H1 (cell line): ENCODE data around the gene TAX1BP3. TPM values are rescaled to one million over a fixed set of nuclear protein-coding genes. Genes with fewer than 3 reads are reported as not detected.

Experiments
- CTCF ChIA-PET: fragments of 300-600 bp; sonication (Branson Sonifier 250); formaldehyde crosslinking; loops from one replicate; lab custom pipeline; 2021; ENCODE audit not compliant: partially characterized antibody; lab: Charles Lee
- POLR2A ChIA-PET: fragments of 300-600 bp; sonication (Branson Sonifier 250); formaldehyde crosslinking; loops from one replicate; lab custom pipeline; 2021; ENCODE audit warnings: inconsistent platforms; ENCODE audit not compliant: partially characterized antibody; lab: Charles Lee
- DNase-seq, 2 experiments: peaks; one replicate each; pipeline versions ENCODE4 v3.0.0 to v3.0.0-alpha.2; 2010 to 2022; ENCODE audit warnings: low spot score in 2 of 2, low read depth in 1 of 2, mixed read lengths in 1 of 2
- FAIRE-seq: peaks from 2 replicates; lab custom pipeline; 2011; peaks lifted over from hg19 to GRCh38; lab: Jason Lieb, UNC
- H2AFZ ChIP-seq: 2 replicates; pipeline ENCODE4 v1.8.1; 2012; ENCODE audit warnings: low read length, inconsistent platforms
- H2AK5ac ChIP-seq: 2 replicates; pipeline ENCODE4 v1.6.1; 2013; ENCODE audit warnings: low read depth, low read length
- H2BK120ac ChIP-seq: replicated peaks from 2 replicates; pipeline ENCODE3; 2013; ENCODE audit warnings: low read depth, low read length, inconsistent platforms
- H2BK12ac ChIP-seq: 2 replicates; pipeline ENCODE4 v1.6.1; 2013; ENCODE audit warnings: low read depth, low read length
- H2BK15ac ChIP-seq: 2 replicates; pipeline ENCODE4 v1.6.1; 2013; ENCODE audit warnings: low read length
- H2BK20ac ChIP-seq: 2 replicates; pipeline ENCODE4 v1.6.1; 2013; ENCODE audit warnings: low read length
- H2BK5ac ChIP-seq: 2 replicates; pipeline ENCODE4 v1.6.1; 2013; ENCODE audit warnings: low read depth, low read length
- H3K14ac ChIP-seq: 2 replicates; pipeline ENCODE4 v1.6.1; 2013; ENCODE audit warnings: inconsistent platforms; ENCODE audit not compliant: insufficient read length
- H3K18ac ChIP-seq: 2 replicates; pipeline ENCODE4 v1.6.1; 2013; ENCODE audit warnings: low read length; ENCODE audit errors: extremely low read depth
- H3K23ac ChIP-seq: 2 replicates; pipeline ENCODE4 v1.6.1; 2013; ENCODE audit warnings: inconsistent platforms; ENCODE audit not compliant: insufficient read length
- H3K23me2 ChIP-seq: 2 replicates; pipeline ENCODE4 v1.6.1; 2013; ENCODE audit warnings: low read depth, low read length
- H3K27ac ChIP-seq: 2 replicates; pipeline ENCODE4 v1.6.1; 2011; ENCODE audit warnings: low read depth, low read length, inconsistent platforms
- H3K27me3 ChIP-seq, 4 experiments: replicated peaks in 1 of 4; 1 replicate in 1 of 4; 2 replicates in 3 of 4; pipeline versions ENCODE4 v1.6.1 to v1.8.1; 2011 to 2013; ENCODE audit warnings: low read length in 3 of 4, mild to moderate bottlenecking in 3 of 4, inconsistent platforms in 2 of 4, mixed read lengths in 2 of 4, moderate library complexity in 1 of 4; ENCODE audit not compliant: control insufficient read depth in 3 of 4, insufficient read depth in 3 of 4; ENCODE audit errors: extremely low read depth in 1 of 4
- H3K36me3 ChIP-seq, 4 experiments: 2 replicates each; pipeline versions ENCODE4 v1.6.1 to v1.8.1; 2011 to 2013; ENCODE audit warnings: mild to moderate bottlenecking in 4 of 4, low read length in 3 of 4, moderate library complexity in 2 of 4, control low read depth in 1 of 4, inconsistent platforms in 1 of 4; ENCODE audit not compliant: insufficient read depth in 4 of 4, control insufficient read depth in 2 of 4
- H3K4ac ChIP-seq: replicated peaks from 2 replicates; pipeline ENCODE3; 2013; ENCODE audit warnings: low read length, low read depth, mixed read lengths, inconsistent platforms; ENCODE audit not compliant: insufficient read length
- H3K4me1 ChIP-seq, 4 experiments: replicated peaks in 1 of 4; 1 replicate in 1 of 4; 2 replicates in 3 of 4; pipeline versions ENCODE4 v1.6.1 to v1.8.1; 2011 to 2013; ENCODE audit warnings: low read length in 3 of 4, inconsistent platforms in 2 of 4, mixed read lengths in 1 of 4; ENCODE audit not compliant: insufficient read depth in 4 of 4, control insufficient read depth in 3 of 4
- H3K4me2 ChIP-seq, 2 experiments: 2 replicates each; pipeline versions ENCODE4 v1.6.1 to v1.8.1; 2011 to 2013; ENCODE audit warnings: low read depth in 2 of 2, low read length in 2 of 2, control low read depth in 1 of 2, inconsistent platforms in 1 of 2, mild to moderate bottlenecking in 1 of 2; ENCODE audit not compliant: insufficient read depth in 1 of 2
- H3K4me3 ChIP-seq, 4 experiments: fragments of 200-600, 300-600 bp in 1 of 4; sonication (generic), shearing (Covaris generic), sonication (Bioruptor Twin) in 1 of 4; 2 replicates each; pipeline versions ENCODE4 v1.5.1 to v1.8.1; 2011 to 2016; ENCODE audit warnings: low read length in 4 of 4, low read depth in 3 of 4, control low read depth in 2 of 4, inconsistent platforms in 2 of 4, mild to moderate bottlenecking in 2 of 4, mixed read lengths in 1 of 4, moderate library complexity in 1 of 4; ENCODE audit not compliant: insufficient read depth in 2 of 4; ENCODE audit errors: extremely low read depth in 1 of 4
- H3K56ac ChIP-seq: replicated peaks from 2 replicates; pipeline ENCODE3; 2013; ENCODE audit warnings: low read depth, mild to moderate bottlenecking, mixed read lengths, low read length, inconsistent platforms; ENCODE audit not compliant: insufficient read length
- H3K79me1 ChIP-seq: 2 replicates; pipeline ENCODE4 v1.6.1; 2013; ENCODE audit warnings: low read depth, low read length, control low read depth
- H3K79me2 ChIP-seq, 2 experiments: 2 replicates each; pipeline versions ENCODE4 v1.6.1 to v1.8.1; 2012 to 2013; ENCODE audit warnings: low read length in 2 of 2, mild to moderate bottlenecking in 2 of 2, inconsistent platforms in 1 of 2; ENCODE audit not compliant: insufficient read depth in 2 of 2, control insufficient read depth in 1 of 2
- H3K9ac ChIP-seq, 4 experiments: replicated peaks in 1 of 4; 1 replicate in 1 of 4; 2 replicates in 3 of 4; pipeline versions ENCODE4 v1.6.1 to v1.8.1; 2011 to 2013; ENCODE audit warnings: low read depth in 3 of 4, low read length in 3 of 4, control low read depth in 2 of 4, mild to moderate bottlenecking in 2 of 4, moderate library complexity in 2 of 4, inconsistent platforms in 1 of 4; ENCODE audit errors: extremely low read depth in 1 of 4
- H3K9me3 ChIP-seq, 2 experiments: 2 replicates each; pipeline versions ENCODE4 v1.6.1 to v1.8.1; 2012 to 2013; ENCODE audit warnings: mild to moderate bottlenecking in 2 of 2, moderate library complexity in 2 of 2, control low read depth in 1 of 2, inconsistent platforms in 1 of 2, low read depth in 1 of 2, low read length in 1 of 2, mixed read lengths in 1 of 2; ENCODE audit not compliant: insufficient read depth in 2 of 2
- H4K20me1 ChIP-seq, 2 experiments: replicated peaks in 1 of 2; 2 replicates each; pipeline versions ENCODE3 to v1.8.1; 2011 to 2013; ENCODE audit warnings: inconsistent platforms in 2 of 2, low read length in 2 of 2, mild to moderate bottlenecking in 1 of 2; ENCODE audit not compliant: insufficient read depth in 2 of 2, control insufficient read depth in 1 of 2
- H4K5ac ChIP-seq: 2 replicates; pipeline ENCODE4 v1.6.1; 2013; ENCODE audit warnings: low read length, low read depth, mixed read lengths, inconsistent platforms; ENCODE audit not compliant: insufficient read length
- H4K8ac ChIP-seq: 2 replicates; pipeline ENCODE4 v1.8.0; 2013; ENCODE audit warnings: mild to moderate bottlenecking, moderate library complexity, low read length, inconsistent platforms; ENCODE audit not compliant: insufficient read depth; ENCODE audit errors: extremely low read depth
- H4K91ac ChIP-seq: replicated peaks from 2 replicates; pipeline ENCODE3; 2013; ENCODE audit warnings: low read length, mixed read lengths, inconsistent platforms; ENCODE audit not compliant: insufficient read length
- ASH2L ChIP-seq: fragments of 200-600, 300-600 bp; sonication (generic); IDR thresholded peaks from one replicate; pipeline ENCODE4 v1.7.1; 2017; ENCODE audit warnings: low read length
- BACH1 ChIP-seq: IDR thresholded peaks from 2 replicates; pipeline ENCODE4 v1.6.1; 2012; ENCODE audit warnings: low read length, improper control_type of control experiment
- CREB1 ChIP-seq: IDR thresholded peaks from 2 replicates; pipeline ENCODE4 v1.6.1; 2012; ENCODE audit warnings: inconsistent platforms
- HDAC6 ChIP-seq: IDR thresholded peaks from one replicate; pipeline ENCODE4 v1.7.1; 2012; ENCODE audit warnings: low read depth, mild to moderate bottlenecking, inconsistent platforms, low read length, moderate library complexity
- KDM4A ChIP-seq: IDR thresholded peaks from one replicate; pipeline ENCODE4 v1.7.1; 2012; ENCODE audit warnings: low read depth, mild to moderate bottlenecking, moderate library complexity, low read length, inconsistent platforms; ENCODE audit not compliant: severe bottlenecking
- MAX ChIP-seq: IDR thresholded peaks from 2 replicates; pipeline ENCODE4 v1.6.1; 2012; ENCODE audit warnings: inconsistent platforms
- POLR2AphosphoS5 ChIP-seq: IDR thresholded peaks from 2 replicates; pipeline ENCODE4 v1.6.1; 2011; ENCODE audit warnings: low read depth, low read length
- RFX5 ChIP-seq: IDR thresholded peaks from 2 replicates; pipeline ENCODE4 v1.6.1; 2011; ENCODE audit warnings: low read depth, low read length, improper control_type of control experiment, borderline replicate concordance
- SIX5 ChIP-seq: IDR thresholded peaks from 2 replicates; pipeline ENCODE4 v1.6.1; 2011; ENCODE audit warnings: mild to moderate bottlenecking, low read depth, low read length
- SP2 ChIP-seq: IDR thresholded peaks from 2 replicates; pipeline ENCODE4 v1.6.1; 2012; ENCODE audit warnings: mild to moderate bottlenecking, low read length, inconsistent platforms
- YY1 ChIP-seq: IDR thresholded peaks from 2 replicates; pipeline ENCODE4 v1.6.1; 2011; ENCODE audit warnings: low read depth, mild to moderate bottlenecking, low read length
- ZNF274 ChIP-seq: IDR thresholded peaks from 2 replicates; pipeline ENCODE4 v1.7.0; 2012; ENCODE audit warnings: low read length, borderline replicate concordance; ENCODE audit errors: extremely low read depth
- WGBS, 2 experiments: shearing (Covaris generic) in 1 of 2; methylation state at CpG; one replicate each; pipeline versions ENCODE4 v1.1.6 to v1.1.7; 2013 to 2015; ENCODE audit warnings: low lambda C conversion rate in 2 of 2, mixed read lengths in 2 of 2, inconsistent platforms in 1 of 2, low coverage in 1 of 2, missing lambda C conversion rate in 1 of 2; ENCODE audit not compliant: insufficient replicate concordance in 2 of 2, insufficient coverage in 1 of 2, insufficient read length in 1 of 2; ENCODE audit errors: extremely low coverage in 1 of 2, missing lambda C conversion rate in 1 of 2; 5-methylcytosine and 5-hydroxymethylcytosine counted together
- polyA plus RNA-seq, 7 experiments: library from polyadenylated mRNA; depleted of rRNA in 3 of 7; stranded (reverse) in 5 of 7; unstranded in 2 of 7; fragments of >200 nt in 5 of 7; fragments of 200-250 nt in 2 of 7; gene quantifications; 1 replicate in 5 of 7; 2 replicates in 1 of 7; 4 replicates in 1 of 7; pipeline versions ENCODE4 v1.2.1 to v1.2.3, GENCODE V29; 2011 to 2013; ENCODE audit warnings: missing spikeins in 2 of 7, mixed read lengths in 2 of 7
- total RNA-seq: library from RNA; stranded (reverse); fragmentation: NEBNext Ultra II Directional; extraction: Animal tissue kit (Norgen Biotek cat#: 25700); gene quantifications from 2 replicates; pipeline ENCODE4 v1.2.1, GENCODE V29; 2021
- TF ChIP-seq, protein P1 (sequence below): IDR thresholded peaks from 2 replicates; pipeline ENCODE4 v1.6.1; 2012; ENCODE audit warnings: inconsistent platforms

Gene TAX1BP3
- total and polyA plus RNA-seq, 2 of the 8 experiments (the other 6 are each of a cell fraction or from before 2014, with no cell fraction given) = 65.3 to 81.8 TPM

- Histone ChIP-seq H3K23ac (no peak overlapping the region), H3K9ac (no peak overlapping the region), H2BK12ac (no peak overlapping the region), H3K36me3 (no peaks in the 10 kb centered on the region), H2BK120ac (no peak overlapping the region), H3K4me2 (no peak overlapping the region), H3K56ac (no peak overlapping the region), H3K18ac (no peak overlapping the region), H2BK20ac (no peak overlapping the region), H4K20me1 (peaks cover 0 to 3% of the 10 kb centered on the region in 2 experiments), H3K4ac (no peak overlapping the region), H3K27ac (no peak overlapping the region), H3K14ac (no peak overlapping the region), H4K91ac (no peak overlapping the region), H3K27me3 (0 out of 7 replicates have a peak, but pooled peaks cover 0 to 2% (median 0%) of the 10 kb centered on the region in 4 experiments), H2AK5ac (no peak overlapping the region), H3K4me3 (no peak overlapping the region), H2BK5ac (no peak overlapping the region), H4K5ac (no peak overlapping the region), H2AFZ (no peak overlapping the region), H3K79me1 (no peaks in the 10 kb centered on the region), H2BK15ac (no peak overlapping the region), H3K9me3 (no peaks in the 10 kb centered on the region), H3K23me2 (no peaks in the 10 kb centered on the region), H4K8ac (no peak overlapping the region), H3K4me1 (peaks cover 0 to 2% (median 0%) of the 10 kb centered on the region in 4 experiments; a peak in 2 of 7 replicates), H3K79me2 (no peaks in the 10 kb centered on the region)
- no peak for FAIRE-seq
- POLR2A ChIA-PET = interaction anchor here (0.8 to 2.2 kb wide), 3 partner anchors 11 to 18 kb away, joined by 3 to 17 read pairs (median 3); partner anchors contain the start of genes EMC6, P2RX5 and TAX1BP3
- peak in 1 of 2 experiments; percentile 47 for DNase-seq
- CTCF ChIA-PET = interaction anchor here (0.9 to 4.2 kb wide), 14 partner anchors 9 to 179 kb away, joined by 3 to 29 read pairs (median 4); partner anchors contain the start of genes CTNS, HASPIN and SHPK
- 91% methylated on average over 24 of the region's 27 CpGs; no CpG with 5 or more reads in 1 of the 2 experiments for WGBS, 2 experiments
- TF ChIP-seq RFX5 (no peak), BACH1 (no peak), POLR2AphosphoS5 (no peak), ZNF274 (no peak), MAX (no peak), SP2 (no peak), KDM4A (no peak), SIX5 (no peak), ASH2L (no peak), YY1 (no peak), CREB1 (no peak), HDAC6 (no peak)
- TF ChIP-seq, protein P1, sequence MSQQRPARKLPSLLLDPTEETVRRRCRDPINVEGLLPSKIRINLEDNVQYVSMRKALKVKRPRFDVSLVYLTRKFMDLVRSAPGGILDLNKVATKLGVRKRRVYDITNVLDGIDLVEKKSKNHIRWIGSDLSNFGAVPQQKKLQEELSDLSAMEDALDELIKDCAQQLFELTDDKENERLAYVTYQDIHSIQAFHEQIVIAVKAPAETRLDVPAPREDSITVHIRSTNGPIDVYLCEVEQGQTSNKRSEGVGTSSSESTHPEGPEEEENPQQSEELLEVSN = no peak
Measured at GRCh38 chr17:3678821-3679530, 10.6 kb upstream of the TAX1BP3 start.
